HL-60 (cell line): Measurements from ENCODE around the gene ZER1.

Experiments used
- DNase-seq, 2 experiments: peaks; one replicate each; pipeline ENCODE4 v3.0.0-alpha.2; 2010 to 2020; ENCODE audit warnings: low read depth in 1 of 2, low spot score in 1 of 2
- H3K27ac ChIP-seq: fragments of 250-450 bp; sonication (Bioruptor Pico); replicated peaks from 2 replicates; pipeline ENCODE4 v1.5.1; 2020; ENCODE audit warnings: mild to moderate bottlenecking, moderate library complexity
- H3K27me3 ChIP-seq: fragments of 250-450 bp; sonication (Bioruptor Pico); 2 replicates; pipeline ENCODE4 v1.5.1; 2021; ENCODE audit warnings: mild to moderate bottlenecking, moderate library complexity; ENCODE audit not compliant: insufficient read depth, poor library complexity, severe bottlenecking
- H3K4me3 ChIP-seq: replicated peaks from 2 replicates; pipeline ENCODE4 v1.5.1; 2011; ENCODE audit warnings: mild to moderate bottlenecking, control low read depth, low read length; ENCODE audit not compliant: insufficient read depth
- CTCF ChIP-seq: IDR thresholded peaks from one replicate; pipeline ENCODE4 v1.5.1; 2011; ENCODE audit warnings: low read length, control low read depth, inconsistent platforms; ENCODE audit not compliant: insufficient read depth
- GABPA ChIP-seq: IDR thresholded peaks from 2 replicates; pipeline ENCODE4 v1.6.1; 2012; ENCODE audit warnings: low read depth
- POLR2AphosphoS5 ChIP-seq: IDR thresholded peaks from 2 replicates; pipeline ENCODE4 v1.6.1; 2012; ENCODE audit warnings: low read depth
- SPI1 ChIP-seq: IDR thresholded peaks from 2 replicates; pipeline ENCODE4 v1.6.1; 2012; ENCODE audit warnings: low read depth, mild to moderate bottlenecking, borderline replicate concordance
- TF ChIP-seq, protein P1 (sequence below): IDR thresholded peaks from 2 replicates; pipeline ENCODE4 v1.6.1; 2012; ENCODE audit warnings: low read depth; ENCODE audit not compliant: insufficient replicate concordance

ZER1 gene

DNA sequence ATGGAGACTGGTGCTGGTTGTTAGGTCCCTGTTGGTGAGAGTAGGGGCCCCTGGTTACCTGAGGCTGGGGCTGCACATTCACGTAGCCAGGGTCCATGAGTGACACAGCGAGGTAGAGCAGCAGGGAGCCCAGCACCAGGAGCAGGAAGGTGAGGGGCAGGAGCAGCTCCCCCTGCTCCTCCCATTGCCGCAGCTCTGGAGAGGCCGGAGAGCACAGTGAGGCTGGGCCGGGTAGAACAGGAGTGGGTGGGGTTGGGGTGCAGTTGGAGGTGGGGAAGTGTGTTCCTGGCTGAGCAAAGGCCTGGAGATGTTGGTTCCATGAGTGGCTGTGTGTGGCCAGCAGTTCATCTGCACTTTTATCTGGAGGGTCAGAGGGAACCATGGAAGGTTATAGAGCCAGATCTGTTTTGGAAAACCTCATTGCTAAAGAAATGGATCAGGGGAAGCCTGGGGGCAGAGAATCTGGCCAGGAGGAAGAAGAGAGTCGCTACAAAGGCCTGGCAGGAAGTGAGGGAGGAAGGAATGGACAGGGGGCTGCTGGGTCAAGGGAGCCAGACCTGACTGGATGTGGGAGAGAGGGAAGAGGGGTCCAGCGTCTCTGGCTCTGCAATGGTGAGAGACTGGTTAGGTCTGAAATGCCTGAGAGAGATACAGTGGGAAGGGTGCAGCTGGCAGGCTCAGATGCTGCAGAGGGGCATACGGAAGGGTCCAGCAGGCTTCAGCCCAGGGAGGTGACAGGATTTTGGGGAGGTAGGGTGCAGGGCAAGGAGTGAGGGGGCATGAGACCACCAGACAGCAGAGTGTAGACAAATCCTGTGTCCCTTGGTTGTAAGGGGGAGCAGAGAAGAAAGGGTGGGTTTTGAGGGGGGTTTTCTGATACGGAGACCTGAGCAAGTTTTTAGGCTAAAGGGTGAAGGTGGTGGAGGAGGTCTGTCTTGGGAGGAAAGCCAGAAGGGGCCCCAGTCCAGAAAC lies 49.1 kb downstream of the ZER1 start:
- Histone ChIP-seq H3K27ac (peak overlapping the region; percentile 1; the same call in 1 of the 2 replicates), H3K4me3 (peak overlapping the region; percentile 63), H3K27me3 (no peaks in the 10 kb centered on the region)
- TF ChIP-seq SPI1: no peak
- TF ChIP-seq POLR2AphosphoS5: no peak
- TF ChIP-seq, protein P1, sequence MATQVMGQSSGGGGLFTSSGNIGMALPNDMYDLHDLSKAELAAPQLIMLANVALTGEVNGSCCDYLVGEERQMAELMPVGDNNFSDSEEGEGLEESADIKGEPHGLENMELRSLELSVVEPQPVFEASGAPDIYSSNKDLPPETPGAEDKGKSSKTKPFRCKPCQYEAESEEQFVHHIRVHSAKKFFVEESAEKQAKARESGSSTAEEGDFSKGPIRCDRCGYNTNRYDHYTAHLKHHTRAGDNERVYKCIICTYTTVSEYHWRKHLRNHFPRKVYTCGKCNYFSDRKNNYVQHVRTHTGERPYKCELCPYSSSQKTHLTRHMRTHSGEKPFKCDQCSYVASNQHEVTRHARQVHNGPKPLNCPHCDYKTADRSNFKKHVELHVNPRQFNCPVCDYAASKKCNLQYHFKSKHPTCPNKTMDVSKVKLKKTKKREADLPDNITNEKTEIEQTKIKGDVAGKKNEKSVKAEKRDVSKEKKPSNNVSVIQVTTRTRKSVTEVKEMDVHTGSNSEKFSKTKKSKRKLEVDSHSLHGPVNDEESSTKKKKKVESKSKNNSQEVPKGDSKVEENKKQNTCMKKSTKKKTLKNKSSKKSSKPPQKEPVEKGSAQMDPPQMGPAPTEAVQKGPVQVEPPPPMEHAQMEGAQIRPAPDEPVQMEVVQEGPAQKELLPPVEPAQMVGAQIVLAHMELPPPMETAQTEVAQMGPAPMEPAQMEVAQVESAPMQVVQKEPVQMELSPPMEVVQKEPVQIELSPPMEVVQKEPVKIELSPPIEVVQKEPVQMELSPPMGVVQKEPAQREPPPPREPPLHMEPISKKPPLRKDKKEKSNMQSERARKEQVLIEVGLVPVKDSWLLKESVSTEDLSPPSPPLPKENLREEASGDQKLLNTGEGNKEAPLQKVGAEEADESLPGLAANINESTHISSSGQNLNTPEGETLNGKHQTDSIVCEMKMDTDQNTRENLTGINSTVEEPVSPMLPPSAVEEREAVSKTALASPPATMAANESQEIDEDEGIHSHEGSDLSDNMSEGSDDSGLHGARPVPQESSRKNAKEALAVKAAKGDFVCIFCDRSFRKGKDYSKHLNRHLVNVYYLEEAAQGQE: no peak
- no peak for TF ChIP-seq CTCF
- no peak for TF ChIP-seq GABPA
- DNase-seq: no peak

- TF ChIP-seq, protein P1: no peak
- TF ChIP-seq CTCF: no peak
- Histone ChIP-seq H3K27me3 (no peaks in the 10 kb centered on the region), H3K4me3 (no peak overlapping the region), H3K27ac (no peak overlapping the region)
- no peak for DNase-seq
Observed at GRCh38 chr9:128721487-128722010, 50.2 kb downstream of the ZER1 start.

GRCh38 chr9:128720841-128721486 lies 50.8 kb downstream of the ZER1 start:
- Histone ChIP-seq H3K27me3 (no peaks in the 10 kb centered on the region), H3K4me3 (no peak overlapping the region), H3K27ac (no peak overlapping the region)
- DNase-seq: no peak
- TF ChIP-seq, protein P1: no peak
- no peak for TF ChIP-seq POLR2AphosphoS5
- TF ChIP-seq CTCF: no peak
- TF ChIP-seq GABPA: no peak
- no peak for TF ChIP-seq SPI1
